HepG2 (cell line): ENCODE data around the gene DDR1. TPM values are rescaled to one million over a fixed set of nuclear protein-coding genes. Genes with fewer than 3 reads are reported as not detected.

Source experiments
- CBX5 ChIP-seq: sonication (generic); formaldehyde crosslinking; IDR thresholded peaks from 2 replicates; pipeline ENCODE4 v1.4.0; 2020; ENCODE audit warnings: missing genetic modification reagents, borderline replicate concordance
- CCDC6 ChIP-seq: sonication (generic); formaldehyde crosslinking; IDR thresholded peaks from 2 replicates; pipeline ENCODE4 v1.8.1; 2022; ENCODE audit warnings: mild to moderate bottlenecking, missing genetic modification reagents, moderate library complexity
- ETV5 ChIP-seq: IDR thresholded peaks from 2 replicates; pipeline ENCODE4 v1.6.1; 2018; ENCODE audit warnings: missing biosample characterization, missing genetic modification reagents, inconsistent platforms, borderline replicate concordance
- FOSL1 ChIP-seq: sonication (generic); formaldehyde crosslinking; IDR thresholded peaks from 2 replicates; pipeline ENCODE4 v1.9.0; 2021; ENCODE audit warnings: missing genetic modification reagents, borderline replicate concordance
- GTF2F1 ChIP-seq: fragments of 150-350 bp; IDR thresholded peaks from 2 replicates; pipeline ENCODE4 v1.6.1; 2014; ENCODE audit warnings: low read length
- MYNN ChIP-seq: sonication (generic); formaldehyde crosslinking; IDR thresholded peaks from 2 replicates; pipeline ENCODE4 v1.4.0; 2020; ENCODE audit warnings: mild to moderate bottlenecking, low read depth, missing genetic modification reagents
- NFRKB ChIP-seq: fragments of 450-650 bp; IDR thresholded peaks from 2 replicates; pipeline ENCODE4 v1.6.1; 2017
- PBX3 ChIP-seq: sonication (generic); formaldehyde crosslinking; IDR thresholded peaks from 2 replicates; pipeline ENCODE4 v1.8.1; 2023; ENCODE audit warnings: missing genetic modification reagents, inconsistent platforms, borderline replicate concordance
- PHF8 ChIP-seq: sonication (generic); formaldehyde crosslinking; IDR thresholded peaks from 2 replicates; pipeline ENCODE4 v1.5.0; 2020; ENCODE audit warnings: missing genetic modification reagents
- SNAPC4 ChIP-seq: sonication (generic); formaldehyde crosslinking; IDR thresholded peaks from 2 replicates; pipeline ENCODE4 v1.4.0; 2020; ENCODE audit warnings: mild to moderate bottlenecking, missing genetic modification reagents
- SNRNP70 ChIP-seq: fragments of 200-400 bp; formaldehyde crosslinking; IDR thresholded peaks from 2 replicates; pipeline ENCODE4 v1.6.1; 2017; ENCODE audit warnings: mild to moderate bottlenecking, low read depth, low read length, moderate library complexity
- SRSF1 ChIP-seq: fragments of 200-400 bp; formaldehyde crosslinking; optimal IDR thresholded peaks from 2 replicates; pipeline ENCODE3; 2017; ENCODE audit warnings: mild to moderate bottlenecking, low read depth, low read length, moderate library complexity
- ZNF619 ChIP-seq: sonication (generic); formaldehyde crosslinking; IDR thresholded peaks from 2 replicates; pipeline ENCODE4 v1.4.0; 2020; ENCODE audit warnings: mild to moderate bottlenecking, missing genetic modification reagents
- polyA plus RNA-seq, 8 experiments: library from polyadenylated mRNA; depleted of rRNA in 3 of 8; stranded (reverse) in 7 of 8; unstranded in 1 of 8; fragments of >200 nt; fragmentation: Illumina TruSeq in 4 of 8; extraction: Trizol in 4 of 8; gene quantifications; 2 replicates each; pipeline versions ENCODE4 v1.2.1 to v1.2.3, GENCODE V29; 2011 to 2016; ENCODE audit warnings: low read depth in 4 of 8, missing spikeins in 1 of 8, mixed read lengths in 1 of 8; ENCODE audit not compliant: insufficient read depth in 1 of 8
- total RNA-seq, 5 experiments: library from RNA; depleted of rRNA; stranded (reverse); fragments of >200 nt; fragmentation: Illumina TruSeq; extraction: Trizol; gene quantifications; 2 replicates each; pipeline ENCODE4 v1.2.3, GENCODE V29; 2016; ENCODE audit warnings: low read depth in 1 of 5
- TF ChIP-seq, protein P1 (sequence below): IDR thresholded peaks from 2 replicates; pipeline ENCODE4 v1.6.1; 2016; ENCODE audit warnings: missing compliant biosample characterization, missing genetic modification reagents, borderline replicate concordance
- TF ChIP-seq, protein P2 (sequence below): sonication (generic); formaldehyde crosslinking; IDR thresholded peaks from 2 replicates; pipeline ENCODE4 v1.9.0; 2021; ENCODE audit warnings: mild to moderate bottlenecking, missing genetic modification reagents

Gene DDR1
- total and polyA plus RNA-seq, 2 of the 13 experiments (the other 11 are each of a cell fraction or from before 2014, with no cell fraction given) = 16.7 to 20.2 TPM

DNA sequence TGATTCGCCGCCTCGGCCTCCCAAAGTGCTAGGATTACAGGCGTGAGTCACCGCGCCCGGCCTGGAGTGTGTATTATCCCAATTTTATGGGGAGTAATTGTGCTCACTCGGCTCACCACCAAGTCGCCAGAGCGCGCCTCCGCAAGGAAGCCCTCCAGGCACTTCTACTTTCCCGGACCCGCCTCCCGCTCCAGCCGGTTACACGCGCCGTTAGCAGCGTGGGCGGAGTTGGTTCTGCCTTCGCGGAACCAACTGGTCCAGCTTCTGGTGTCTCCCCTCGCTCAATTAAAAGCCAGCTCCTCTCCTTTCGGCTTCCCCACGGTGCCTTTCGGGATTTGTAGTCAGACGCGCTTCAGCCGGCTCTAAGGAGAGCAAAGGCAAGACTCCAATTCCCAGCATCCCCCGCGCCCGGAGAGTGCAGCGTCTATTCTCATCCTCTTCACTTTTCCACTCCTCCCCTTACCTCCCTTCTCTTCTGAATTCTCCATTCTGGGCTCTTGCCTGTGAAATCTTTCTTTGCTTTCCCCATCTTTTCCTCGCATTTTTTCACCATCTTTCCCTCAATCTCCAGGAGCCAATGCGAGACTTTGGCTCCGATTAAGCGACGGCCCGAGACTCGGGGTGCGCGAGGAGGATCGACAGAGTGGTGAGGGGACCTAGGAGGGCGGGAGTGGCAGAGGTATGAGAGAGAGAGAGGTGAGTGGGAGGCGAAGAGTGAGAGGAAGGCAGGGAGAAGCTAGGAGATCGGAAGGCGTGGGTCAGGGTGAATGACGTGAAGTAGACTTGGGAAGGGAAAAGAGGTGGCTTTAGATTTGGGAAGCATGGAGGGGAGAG, 23.7 kb downstream of the DDR1 start, which contains the start of gene GTF2H4 (continued):
- no peak; the same call in 1 of the 2 replicates for TF ChIP-seq ETV5
- TF ChIP-seq, protein P1, sequence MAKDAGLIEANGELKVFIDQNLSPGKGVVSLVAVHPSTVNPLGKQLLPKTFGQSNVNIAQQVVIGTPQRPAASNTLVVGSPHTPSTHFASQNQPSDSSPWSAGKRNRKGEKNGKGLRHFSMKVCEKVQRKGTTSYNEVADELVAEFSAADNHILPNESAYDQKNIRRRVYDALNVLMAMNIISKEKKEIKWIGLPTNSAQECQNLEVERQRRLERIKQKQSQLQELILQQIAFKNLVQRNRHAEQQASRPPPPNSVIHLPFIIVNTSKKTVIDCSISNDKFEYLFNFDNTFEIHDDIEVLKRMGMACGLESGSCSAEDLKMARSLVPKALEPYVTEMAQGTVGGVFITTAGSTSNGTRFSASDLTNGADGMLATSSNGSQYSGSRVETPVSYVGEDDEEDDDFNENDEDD = peak; percentile 58; the same call in 1 of the 2 replicates
- TF ChIP-seq SNAPC4 (CRISPR knock-in tag) = no peak
- no peak for TF ChIP-seq FOSL1 (CRISPR knock-in tag)
- TF ChIP-seq CBX5 (CRISPR knock-in tag) = peak; percentile 81; the same call in 1 of the 2 replicates
- no peak for TF ChIP-seq NFRKB
- no peak for TF ChIP-seq PBX3 (CRISPR knock-in tag)
- no peak for TF ChIP-seq GTF2F1
- peak; percentile 92 for TF ChIP-seq ZNF619 (CRISPR knock-in tag)
- peak; percentile 25 for TF ChIP-seq SRSF1
- TF ChIP-seq SNRNP70 = no peak
- TF ChIP-seq, protein P2, sequence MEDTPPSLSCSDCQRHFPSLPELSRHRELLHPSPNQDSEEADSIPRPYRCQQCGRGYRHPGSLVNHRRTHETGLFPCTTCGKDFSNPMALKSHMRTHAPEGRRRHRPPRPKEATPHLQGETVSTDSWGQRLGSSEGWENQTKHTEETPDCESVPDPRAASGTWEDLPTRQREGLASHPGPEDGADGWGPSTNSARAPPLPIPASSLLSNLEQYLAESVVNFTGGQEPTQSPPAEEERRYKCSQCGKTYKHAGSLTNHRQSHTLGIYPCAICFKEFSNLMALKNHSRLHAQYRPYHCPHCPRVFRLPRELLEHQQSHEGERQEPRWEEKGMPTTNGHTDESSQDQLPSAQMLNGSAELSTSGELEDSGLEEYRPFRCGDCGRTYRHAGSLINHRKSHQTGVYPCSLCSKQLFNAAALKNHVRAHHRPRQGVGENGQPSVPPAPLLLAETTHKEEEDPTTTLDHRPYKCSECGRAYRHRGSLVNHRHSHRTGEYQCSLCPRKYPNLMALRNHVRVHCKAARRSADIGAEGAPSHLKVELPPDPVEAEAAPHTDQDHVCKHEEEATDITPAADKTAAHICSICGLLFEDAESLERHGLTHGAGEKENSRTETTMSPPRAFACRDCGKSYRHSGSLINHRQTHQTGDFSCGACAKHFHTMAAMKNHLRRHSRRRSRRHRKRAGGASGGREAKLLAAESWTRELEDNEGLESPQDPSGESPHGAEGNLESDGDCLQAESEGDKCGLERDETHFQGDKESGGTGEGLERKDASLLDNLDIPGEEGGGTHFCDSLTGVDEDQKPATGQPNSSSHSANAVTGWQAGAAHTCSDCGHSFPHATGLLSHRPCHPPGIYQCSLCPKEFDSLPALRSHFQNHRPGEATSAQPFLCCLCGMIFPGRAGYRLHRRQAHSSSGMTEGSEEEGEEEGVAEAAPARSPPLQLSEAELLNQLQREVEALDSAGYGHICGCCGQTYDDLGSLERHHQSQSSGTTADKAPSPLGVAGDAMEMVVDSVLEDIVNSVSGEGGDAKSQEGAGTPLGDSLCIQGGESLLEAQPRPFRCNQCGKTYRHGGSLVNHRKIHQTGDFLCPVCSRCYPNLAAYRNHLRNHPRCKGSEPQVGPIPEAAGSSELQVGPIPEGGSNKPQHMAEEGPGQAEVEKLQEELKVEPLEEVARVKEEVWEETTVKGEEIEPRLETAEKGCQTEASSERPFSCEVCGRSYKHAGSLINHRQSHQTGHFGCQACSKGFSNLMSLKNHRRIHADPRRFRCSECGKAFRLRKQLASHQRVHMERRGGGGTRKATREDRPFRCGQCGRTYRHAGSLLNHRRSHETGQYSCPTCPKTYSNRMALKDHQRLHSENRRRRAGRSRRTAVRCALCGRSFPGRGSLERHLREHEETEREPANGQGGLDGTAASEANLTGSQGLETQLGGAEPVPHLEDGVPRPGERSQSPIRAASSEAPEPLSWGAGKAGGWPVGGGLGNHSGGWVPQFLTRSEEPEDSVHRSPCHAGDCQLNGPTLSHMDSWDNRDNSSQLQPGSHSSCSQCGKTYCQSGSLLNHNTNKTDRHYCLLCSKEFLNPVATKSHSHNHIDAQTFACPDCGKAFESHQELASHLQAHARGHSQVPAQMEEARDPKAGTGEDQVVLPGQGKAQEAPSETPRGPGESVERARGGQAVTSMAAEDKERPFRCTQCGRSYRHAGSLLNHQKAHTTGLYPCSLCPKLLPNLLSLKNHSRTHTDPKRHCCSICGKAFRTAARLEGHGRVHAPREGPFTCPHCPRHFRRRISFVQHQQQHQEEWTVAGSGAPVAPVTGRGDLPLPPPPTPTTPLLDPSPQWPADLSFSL (CRISPR knock-in tag) = no peak
- peak; percentile 84 for TF ChIP-seq PHF8 (CRISPR knock-in tag)
- peak; percentile 91; the same call in 1 of the 2 replicates for TF ChIP-seq MYNN (CRISPR knock-in tag)
- TF ChIP-seq CCDC6 = peak; percentile 57
